NB4 (cell line): Measurements from ENCODE around the gene ASIC1.

Experiments used
- DNase-seq: peaks from one replicate; pipeline ENCODE4 v3.0.0; 2010; ENCODE audit warnings: low read depth
- H3K4me3 ChIP-seq: one replicate; pipeline ENCODE4 v1.5.1; 2011; ENCODE audit warnings: mild to moderate bottlenecking, low read depth, low read length, moderate library complexity
- MYC ChIP-seq: IDR thresholded peaks from 2 replicates; pipeline ENCODE4 v1.6.1; 2011; ENCODE audit warnings: low read depth, low read length
- POLR2A ChIP-seq: IDR thresholded peaks from 2 replicates; pipeline ENCODE4 v1.6.1; 2011; ENCODE audit warnings: mild to moderate bottlenecking; ENCODE audit not compliant: insufficient read length; ENCODE audit errors: extremely low read depth
- TF ChIP-seq, protein P1 (sequence below): IDR thresholded peaks from one replicate; pipeline ENCODE4 v1.5.1; 2012; ENCODE audit warnings: low read depth, low read length
- TF ChIP-seq, protein P2 (sequence below): IDR thresholded peaks from 2 replicates; pipeline ENCODE4 v1.6.1; 2011; ENCODE audit warnings: low read depth, low read length

The ASIC1 gene

DNA sequence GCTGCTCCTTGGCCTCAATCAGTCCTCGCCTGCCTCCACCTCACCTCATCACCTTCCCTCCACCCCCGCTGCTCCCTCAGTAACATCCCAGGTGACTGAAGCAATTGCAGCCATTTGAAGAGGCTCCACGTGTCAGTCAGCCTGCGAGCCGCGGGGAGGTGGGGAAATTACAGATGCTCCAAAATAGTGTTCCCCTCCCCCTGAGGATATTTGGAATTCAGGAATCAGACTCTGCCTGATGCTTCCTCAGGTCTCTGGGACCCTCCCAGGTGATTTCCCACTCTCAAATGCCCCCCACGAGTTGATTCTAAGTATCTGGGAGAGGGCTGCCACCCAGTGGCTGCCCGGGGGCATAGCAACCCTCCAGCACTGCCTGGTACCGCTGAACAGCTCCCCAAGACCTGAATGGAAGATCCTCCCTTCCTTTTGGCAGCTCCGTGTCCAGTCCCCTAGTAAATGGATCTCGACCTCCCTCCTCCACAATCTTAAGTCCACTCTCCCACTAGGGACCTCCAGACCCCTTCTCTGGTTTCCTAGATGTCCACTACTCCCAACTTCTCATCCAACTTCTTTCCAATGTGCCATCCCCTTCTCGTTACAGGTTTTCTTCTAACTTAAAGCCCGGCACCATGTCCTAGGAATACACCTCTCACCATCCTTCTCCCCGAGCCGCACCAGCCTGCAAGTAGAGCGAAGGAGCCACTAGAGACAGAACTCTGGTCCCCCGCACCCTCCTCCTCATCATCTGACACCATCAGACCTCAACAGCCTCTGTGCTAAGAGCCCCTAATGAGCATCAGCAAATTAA is 1.4 kb upstream of the ASIC1 start:
- peak; percentile 77 for DNase-seq
- TF ChIP-seq, protein P1, sequence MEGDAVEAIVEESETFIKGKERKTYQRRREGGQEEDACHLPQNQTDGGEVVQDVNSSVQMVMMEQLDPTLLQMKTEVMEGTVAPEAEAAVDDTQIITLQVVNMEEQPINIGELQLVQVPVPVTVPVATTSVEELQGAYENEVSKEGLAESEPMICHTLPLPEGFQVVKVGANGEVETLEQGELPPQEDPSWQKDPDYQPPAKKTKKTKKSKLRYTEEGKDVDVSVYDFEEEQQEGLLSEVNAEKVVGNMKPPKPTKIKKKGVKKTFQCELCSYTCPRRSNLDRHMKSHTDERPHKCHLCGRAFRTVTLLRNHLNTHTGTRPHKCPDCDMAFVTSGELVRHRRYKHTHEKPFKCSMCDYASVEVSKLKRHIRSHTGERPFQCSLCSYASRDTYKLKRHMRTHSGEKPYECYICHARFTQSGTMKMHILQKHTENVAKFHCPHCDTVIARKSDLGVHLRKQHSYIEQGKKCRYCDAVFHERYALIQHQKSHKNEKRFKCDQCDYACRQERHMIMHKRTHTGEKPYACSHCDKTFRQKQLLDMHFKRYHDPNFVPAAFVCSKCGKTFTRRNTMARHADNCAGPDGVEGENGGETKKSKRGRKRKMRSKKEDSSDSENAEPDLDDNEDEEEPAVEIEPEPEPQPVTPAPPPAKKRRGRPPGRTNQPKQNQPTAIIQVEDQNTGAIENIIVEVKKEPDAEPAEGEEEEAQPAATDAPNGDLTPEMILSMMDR = peak; percentile 99
- TF ChIP-seq, protein P2, sequence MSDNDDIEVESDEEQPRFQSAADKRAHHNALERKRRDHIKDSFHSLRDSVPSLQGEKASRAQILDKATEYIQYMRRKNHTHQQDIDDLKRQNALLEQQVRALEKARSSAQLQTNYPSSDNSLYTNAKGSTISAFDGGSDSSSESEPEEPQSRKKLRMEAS = no peak
- peak; percentile 19; the same call in 1 of the 2 replicates for TF ChIP-seq MYC
- no peak overlapping the region for H3K4me3 ChIP-seq

DNA sequence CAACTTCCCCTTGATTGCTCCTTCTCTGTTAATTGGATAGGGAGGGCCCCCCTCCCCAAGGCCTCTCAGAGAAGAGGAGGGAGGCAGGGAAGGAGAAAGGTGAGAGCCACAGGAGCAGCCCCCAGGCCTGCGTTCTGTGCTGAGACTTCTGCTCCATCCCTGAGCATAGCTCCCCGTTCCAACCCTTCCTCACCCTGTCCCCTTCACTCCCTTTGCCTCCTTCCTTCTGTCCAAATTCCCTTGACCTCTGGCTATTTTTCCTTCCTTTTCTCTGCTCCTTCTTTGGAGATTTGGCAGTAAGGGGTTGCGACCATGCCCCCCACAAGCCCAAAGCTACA is 788 bp upstream of the ASIC1 start:
- TF ChIP-seq, protein P2 = no peak
- TF ChIP-seq, protein P1 = no peak
- TF ChIP-seq MYC = no peak
- TF ChIP-seq POLR2A = no peak
- no peak for DNase-seq
- H3K4me3 ChIP-seq = peak overlapping the region; percentile 70

DNA sequence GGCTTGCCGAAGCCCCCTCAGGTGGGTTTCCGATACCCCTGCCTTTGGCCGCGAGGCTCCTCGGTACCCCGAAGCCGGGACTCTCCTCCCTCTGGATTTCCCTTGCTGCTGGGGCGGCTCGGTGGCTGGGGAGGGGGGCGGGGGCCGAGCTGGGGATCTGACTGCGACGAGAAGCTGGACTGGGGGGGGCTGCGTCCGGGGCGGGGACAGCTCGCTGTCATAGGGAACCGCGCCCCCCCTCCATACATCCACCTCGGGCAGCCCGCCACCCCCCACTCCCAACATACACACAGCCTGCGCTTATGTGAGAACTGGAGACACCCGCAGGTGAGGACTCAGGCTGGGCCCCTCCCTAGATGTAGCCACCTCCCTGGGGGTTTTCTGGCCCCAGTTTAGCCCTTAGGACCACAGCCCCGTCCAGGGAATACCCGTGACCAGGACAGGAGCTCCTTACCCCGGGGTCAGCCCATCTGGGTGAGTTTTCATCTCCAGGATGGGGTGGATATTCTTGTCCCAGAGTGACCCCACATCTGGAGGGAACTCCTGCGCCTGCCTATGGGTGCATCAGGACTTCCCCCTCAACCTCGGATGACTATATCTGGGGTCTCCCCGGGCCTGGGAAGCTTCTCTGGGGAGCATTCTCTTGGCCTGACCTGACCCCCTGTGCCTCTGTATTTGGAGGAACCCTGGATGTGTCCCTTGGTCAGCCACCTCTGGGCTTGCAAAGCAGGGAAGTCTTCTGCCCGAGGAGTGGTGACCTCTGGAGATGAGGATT is 687 bp downstream of the ASIC1 start:
- TF ChIP-seq POLR2A = no peak
- no peak for TF ChIP-seq MYC
- TF ChIP-seq, protein P2 = no peak
- TF ChIP-seq, protein P1 = no peak
- DNase-seq = peak; percentile 64
- H3K4me3 ChIP-seq = peak overlapping the region; percentile 56

DNA sequence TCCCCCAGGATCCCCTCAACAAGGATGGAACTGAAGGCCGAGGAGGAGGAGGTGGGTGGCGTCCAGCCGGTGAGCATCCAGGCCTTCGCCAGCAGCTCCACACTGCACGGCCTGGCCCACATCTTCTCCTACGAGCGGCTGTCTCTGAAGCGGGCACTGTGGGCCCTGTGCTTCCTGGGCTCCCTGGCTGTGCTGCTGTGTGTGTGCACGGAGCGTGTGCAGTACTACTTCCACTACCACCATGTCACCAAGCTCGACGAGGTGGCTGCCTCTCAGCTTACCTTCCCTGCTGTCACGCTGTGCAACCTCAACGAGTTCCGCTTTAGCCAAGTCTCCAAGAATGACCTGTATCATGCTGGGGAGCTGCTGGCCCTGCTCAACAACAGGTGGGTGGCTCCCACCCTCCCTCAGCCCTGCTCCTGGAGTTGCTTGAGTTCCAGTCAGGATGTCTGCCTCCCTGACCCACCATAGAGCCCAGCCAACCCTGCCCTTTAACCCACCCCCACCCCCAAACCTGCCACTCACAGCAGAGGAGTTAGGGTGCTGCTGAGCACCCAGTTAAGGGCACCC is 1.4 kb downstream of the ASIC1 start:
- peak overlapping the region; percentile 55 for H3K4me3 ChIP-seq
- no peak for TF ChIP-seq POLR2A
- TF ChIP-seq, protein P2 = no peak
- peak; percentile 44 for DNase-seq

DNA sequence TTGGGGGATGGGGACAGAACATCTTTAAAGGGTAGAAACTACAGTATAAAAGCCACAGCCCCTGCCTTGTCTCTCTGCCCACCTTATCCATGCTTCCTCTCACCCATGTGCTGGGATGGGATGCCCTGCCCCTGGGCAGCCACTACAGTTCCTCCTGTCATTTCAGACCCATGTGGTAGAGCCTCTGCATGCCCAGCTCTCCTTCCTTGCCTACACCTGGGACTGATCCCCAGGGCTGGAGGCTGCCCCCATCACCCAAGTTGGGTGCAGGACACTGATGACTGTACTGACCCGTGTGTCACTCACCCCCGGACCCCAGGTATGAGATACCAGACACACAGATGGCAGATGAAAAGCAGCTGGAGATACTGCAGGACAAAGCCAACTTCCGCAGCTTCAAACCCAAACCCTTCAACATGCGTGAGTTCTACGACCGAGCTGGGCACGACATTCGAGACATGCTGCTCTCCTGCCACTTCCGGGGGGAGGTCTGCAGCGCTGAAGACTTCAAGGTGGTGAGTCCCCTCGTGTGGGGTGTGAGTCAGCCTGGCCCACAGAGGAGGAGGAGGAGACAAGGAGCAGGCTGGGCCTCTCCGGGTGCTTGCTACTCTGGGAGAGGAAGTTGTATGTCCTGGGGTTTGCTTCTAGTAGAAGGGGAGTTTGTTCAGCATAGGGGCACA is 2.2 kb downstream of the ASIC1 start:
- DNase-seq = peak; percentile 98
- H3K4me3 ChIP-seq = peak overlapping the region; percentile 55
- TF ChIP-seq, protein P2 = peak; percentile 88
- TF ChIP-seq, protein P1 = no peak
- TF ChIP-seq MYC = peak; percentile 61; the same call in 1 of the 2 replicates
